Natural killer cell (primary cell): ENCODE results near the gene GZF1. TPM values are rescaled to one million over a fixed set of nuclear protein-coding genes. Genes with fewer than 3 reads are reported as not detected.
A peak's percentile ranks its signal among the peaks of the same experiment; 100 is the strongest.

ENCODE experiments used
- ATAC-seq, 3 donors: fragments of 150-1000 bp in 2 of 3; fragments of 200-7000 bp in 1 of 3; cut with Tn5 transposase; 1 replicate in 1 of 3; 2 replicates in 2 of 3; pipeline ENCODE4 v1.10.0; 2021; ENCODE audit warnings: mild to moderate bottlenecking in 2 of 3, moderate library complexity in 2 of 3
- DNase-seq, 2 donors: peaks; one replicate each; pipeline versions ENCODE4 v3.0.0 to v3.0.0-alpha.2; 2013 to 2021; ENCODE audit warnings: mixed read lengths in 1 of 2
- H3K27ac ChIP-seq: one replicate; pipeline ENCODE4 v1.5.1; 2013; ENCODE audit warnings: mild to moderate bottlenecking, low read length
- H3K27me3 ChIP-seq: one replicate; pipeline ENCODE4 v1.6.1; 2013; ENCODE audit warnings: low read length; ENCODE audit not compliant: control insufficient read depth, insufficient read depth
- H3K36me3 ChIP-seq: one replicate; pipeline ENCODE4 v1.6.1; 2013; ENCODE audit warnings: low read length; ENCODE audit not compliant: control insufficient read depth, insufficient read depth
- H3K4me1 ChIP-seq: one replicate; pipeline ENCODE4 v1.6.1; 2013; ENCODE audit warnings: low read length; ENCODE audit not compliant: control insufficient read depth, insufficient read depth
- H3K4me3 ChIP-seq: one replicate; pipeline ENCODE4 v1.5.1; 2013; ENCODE audit warnings: low read length
- H3K9me3 ChIP-seq: one replicate; pipeline ENCODE4 v1.6.1; 2013; ENCODE audit warnings: low read length; ENCODE audit not compliant: control insufficient read depth, insufficient read depth
- H3K27ac Mint-ChIP-seq, 2 donors: one replicate each; pipeline ENCODE4 v1.8.0; 2022; ENCODE audit warnings: mild to moderate bottlenecking in 2 of 2, mixed read lengths in 2 of 2, moderate library complexity in 1 of 2
- H3K27me3 Mint-ChIP-seq, 2 donors: one replicate each; pipeline ENCODE4 v1.8.0; 2022; ENCODE audit warnings: low read depth in 2 of 2, mixed read lengths in 2 of 2
- H3K36me3 Mint-ChIP-seq: one replicate; pipeline ENCODE4 v1.8.0; 2022; ENCODE audit warnings: mixed read lengths
- H3K4me1 Mint-ChIP-seq, 2 donors: one replicate each; pipeline ENCODE4 v1.8.0; 2022; ENCODE audit warnings: mixed read lengths in 2 of 2
- H3K4me3 Mint-ChIP-seq: one replicate; pipeline ENCODE4 v1.8.0; 2022; ENCODE audit warnings: mild to moderate bottlenecking, moderate library complexity, mixed read lengths
- H3K9me3 Mint-ChIP-seq, 2 donors: one replicate each; pipeline ENCODE4 v1.8.0; 2022; ENCODE audit warnings: mixed read lengths in 2 of 2
- CTCF ChIP-seq: fragments of 200-600 bp; IDR thresholded peaks from one replicate; pipeline ENCODE4 v1.8.0; 2022; ENCODE audit warnings: antibody characterized with exemption
- WGBS: methylation state at CpG from one replicate; pipeline ENCODE4 v1.1.7; 2013; ENCODE audit warnings: missing lambda C conversion rate; ENCODE audit not compliant: insufficient coverage; 5-methylcytosine and 5-hydroxymethylcytosine counted together
- intact Hi-C: fragments of 100-400 bp; cut with micrococcal nuclease; formaldehyde crosslinking; loops from one replicate; pipeline ENCODE4 v1.14.2; 2022
- total RNA-seq, 4 donors: library from RNA; stranded (reverse); fragments of 120-200 nt in 1 of 4; gene quantifications; one replicate each; pipeline versions ENCODE4 v1.2.3 to v1.2.4, GENCODE V29; 2013 to 2022

GZF1 gene
- total RNA-seq, 3 donors from 2014 or later (not counting 1 experiment from before 2014, with no cell fraction given) = 45.1 to 56.6 (median 45.9) TPM

GRCh38 chr20:23350196-23350903, 11.6 kb upstream of the GZF1 start, which contains the start of gene NXT1:
NXT1 (plus strand) TSS chr20:23350791; CDS start chr20:23354042, 3,251 bp downstream.
- DNase-seq (peak; percentile 95 to 98), ATAC-seq (peak; percentile 78 to 92 (median 81))
- intact Hi-C loops = loop anchor here (1.0 to 2.0 kb wide), 4 partner anchors 8 to 106 kb away; partner anchors contain the start of genes GZF1 and NAPB
- H3K27me3 Mint-ChIP-seq = no peaks in the 10 kb centered on the region
- H3K36me3 ChIP-seq = peaks cover 12% of the 10 kb centered on the region
- H3K27ac ChIP-seq = peak within 1 kb of the TSS; percentile 98
- under 1% methylated on average over 65 of the region's 65 CpGs for WGBS
- no peaks in the 10 kb centered on the region for H3K9me3 ChIP-seq
- peaks cover 26% of the 10 kb centered on the region in 2 donors for H3K4me1 Mint-ChIP-seq
- peaks cover 19% of the 10 kb centered on the region for H3K4me1 ChIP-seq
- peak within 1 kb of the TSS; percentile 59 for H3K4me3 ChIP-seq
- no peaks in the 10 kb centered on the region for H3K36me3 Mint-ChIP-seq
- TF ChIP-seq CTCF = no peak
- peak within 1 kb of the TSS; percentile 100 for H3K27ac Mint-ChIP-seq
- H3K4me3 Mint-ChIP-seq = peak within 1 kb of the TSS; percentile 98
- H3K9me3 Mint-ChIP-seq = no peaks in the 10 kb centered on the region
- no peaks in the 10 kb centered on the region for H3K27me3 ChIP-seq

GRCh38 chr20:23350904-23351838, 10.8 kb upstream of the GZF1 start:
- Histone ChIP-seq H3K4me3 (peak overlapping the region; percentile 59), H3K27me3 (no peaks in the 10 kb centered on the region), H3K27ac (peak overlapping the region; percentile 98), H3K36me3 (peaks cover 12% of the 10 kb centered on the region), H3K9me3 (no peaks in the 10 kb centered on the region), H3K4me1 (peaks cover 19% of the 10 kb centered on the region)
- H3K27me3 Mint-ChIP-seq = no peaks in the 10 kb centered on the region
- peaks cover 26% of the 10 kb centered on the region in 2 donors for H3K4me1 Mint-ChIP-seq
- 2% methylated on average over 62 of the region's 64 CpGs for WGBS
- peak overlapping the region; percentile 98 for H3K4me3 Mint-ChIP-seq
- no peak for TF ChIP-seq CTCF
- H3K36me3 Mint-ChIP-seq = no peaks in the 10 kb centered on the region
- DNase-seq (peak in 1 of 2 donors; percentile 84), ATAC-seq (peak; percentile 32 to 59 (median 33))
- intact Hi-C loops = loop anchor here (1.0 to 2.0 kb wide), 4 partner anchors 7 to 106 kb away; partner anchors contain the start of genes GZF1 and NAPB
- no peaks in the 10 kb centered on the region for H3K9me3 Mint-ChIP-seq
- peak overlapping the region; percentile 100 for H3K27ac Mint-ChIP-seq

GRCh38 chr20:23356203-23356602, 5.8 kb upstream of the GZF1 start:
- no peak overlapping the region for H3K4me3 ChIP-seq
- Mint-ChIP-seq H3K27me3 (no peaks in the 10 kb centered on the region), H3K4me1 (peaks cover 26 to 36% of the 10 kb centered on the region in 2 donors), H3K9me3 (no peaks in the 10 kb centered on the region), H3K4me3 (no peak overlapping the region), H3K27ac (peak overlapping the region; percentile 51 to 64), H3K36me3 (no peaks in the 10 kb centered on the region)
- H3K27me3 ChIP-seq = no peaks in the 10 kb centered on the region
- H3K27ac ChIP-seq = no peak overlapping the region
- H3K36me3 ChIP-seq = peaks cover 12% of the 10 kb centered on the region
- no peak for TF ChIP-seq CTCF
- H3K4me1 ChIP-seq = peaks cover 30% of the 10 kb centered on the region
- no peaks in the 10 kb centered on the region for H3K9me3 ChIP-seq
- no peak for DNase-seq
- ATAC-seq = no peak
- intact Hi-C loops = no loop called here
- 96% methylated on average over 27 of the region's 27 CpGs for WGBS
